ENCODE data around the gene ETS1.
A peak's percentile ranks its signal among the peaks of the same experiment; 100 is the strongest.

Gene ETS1

DNA sequence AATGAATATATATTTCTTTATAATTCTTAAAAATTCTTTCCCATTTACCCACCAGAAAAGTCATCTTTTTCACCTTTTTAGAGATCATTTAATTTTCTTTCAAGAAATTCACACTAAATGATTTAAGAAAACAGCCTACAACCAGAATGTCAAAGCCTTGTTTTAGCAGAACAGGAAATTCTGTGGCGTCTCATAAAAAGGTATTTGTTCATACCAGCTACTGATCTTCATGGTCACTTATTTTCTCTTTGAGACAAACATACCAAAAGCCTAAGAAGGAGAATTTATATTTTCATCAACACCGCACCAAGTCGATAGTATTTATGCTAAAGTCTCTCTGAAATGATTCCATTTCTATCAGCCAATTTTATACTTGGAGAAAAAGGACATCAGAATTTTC, 105.3 kb downstream of the ETS1 start:
- no peak for DNase-seq (ENCODE audit: low spot score)

DNA sequence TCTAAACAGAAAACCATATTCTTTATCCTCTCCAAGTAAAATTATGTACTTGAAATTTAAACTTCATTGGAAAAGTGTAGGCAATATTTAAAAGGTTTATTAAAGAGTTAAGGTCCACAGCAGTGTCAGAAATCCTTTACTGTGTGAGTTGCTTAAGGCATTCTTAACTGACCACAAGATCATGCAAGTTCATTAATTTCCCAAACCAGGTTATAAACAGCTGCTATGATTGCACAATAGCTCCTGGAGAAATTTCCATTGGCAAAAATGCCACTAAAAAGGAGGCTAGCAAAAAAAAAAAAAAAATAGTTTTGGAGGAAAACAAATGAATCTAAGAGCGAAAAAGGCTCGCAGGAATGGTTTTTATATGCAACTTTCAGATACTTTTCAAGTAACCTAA, 106.2 kb downstream of the ETS1 start:
- no peak for DNase-seq (ENCODE audit: low spot score)

GRCh38 chr11:128480665-128481064, 106.7 kb downstream of the ETS1 start:
- no peak for DNase-seq (ENCODE audit: low spot score)

GRCh38 chr11:128480066-128480465, 107.3 kb downstream of the ETS1 start:
- no peak for DNase-seq (ENCODE audit: low spot score)

GRCh38 chr11:128479144-128479543, 108.2 kb downstream of the ETS1 start:
- DNase-seq (ENCODE audit: low spot score): no peak

- no peak for DNase-seq (ENCODE audit: low spot score)
Measured at GRCh38 chr11:128478305-128478704, 109.1 kb downstream of the ETS1 start.

- no peak for DNase-seq (ENCODE audit: low spot score)
Measured at GRCh38 chr11:128477811-128478210, 109.5 kb downstream of the ETS1 start.

GRCh38 chr11:128477278-128477677, 110.1 kb downstream of the ETS1 start:
- no peak for DNase-seq (ENCODE audit: low spot score)

DNA sequence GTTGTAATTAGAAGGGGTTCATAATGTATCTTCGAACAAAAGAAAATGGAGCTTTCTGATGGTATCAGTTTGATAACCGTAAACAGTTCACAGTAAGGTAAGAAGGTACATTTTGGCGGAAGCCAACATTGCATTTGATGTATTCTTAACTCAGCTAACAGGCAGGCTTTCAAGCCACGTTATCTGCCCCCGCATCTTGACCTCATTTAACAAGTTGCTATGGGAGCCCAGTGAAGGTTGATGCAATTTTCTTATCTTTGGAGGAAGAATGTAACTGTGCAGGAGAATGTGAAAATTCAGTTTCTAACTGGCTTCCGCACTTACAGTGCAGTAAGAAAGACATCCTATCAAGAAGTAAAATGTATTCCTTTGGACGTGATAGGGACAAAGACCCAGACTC, 110.6 kb downstream of the ETS1 start:
- peak; percentile 88 for DNase-seq (ENCODE audit: low spot score)

DNA sequence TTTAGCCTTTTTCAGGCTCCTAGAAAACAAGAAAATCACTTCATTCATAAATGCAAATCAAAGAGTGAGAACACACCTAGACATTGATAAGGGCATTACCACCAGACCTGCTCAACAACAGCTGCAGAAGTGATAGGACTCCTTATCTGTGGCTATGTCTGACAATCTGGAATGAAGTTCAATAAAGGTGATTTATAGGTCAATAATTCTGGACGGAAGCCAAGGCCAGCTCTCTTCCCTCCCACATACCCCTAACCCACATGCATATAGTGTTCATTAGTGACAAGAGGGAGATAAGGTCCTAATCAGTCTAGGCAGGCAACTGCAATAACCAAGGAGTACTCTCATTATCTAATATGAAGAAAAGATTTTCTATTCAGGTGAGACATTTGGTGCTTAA, 111.3 kb downstream of the ETS1 start:
- DNase-seq (ENCODE audit: low spot score): no peak

DNA sequence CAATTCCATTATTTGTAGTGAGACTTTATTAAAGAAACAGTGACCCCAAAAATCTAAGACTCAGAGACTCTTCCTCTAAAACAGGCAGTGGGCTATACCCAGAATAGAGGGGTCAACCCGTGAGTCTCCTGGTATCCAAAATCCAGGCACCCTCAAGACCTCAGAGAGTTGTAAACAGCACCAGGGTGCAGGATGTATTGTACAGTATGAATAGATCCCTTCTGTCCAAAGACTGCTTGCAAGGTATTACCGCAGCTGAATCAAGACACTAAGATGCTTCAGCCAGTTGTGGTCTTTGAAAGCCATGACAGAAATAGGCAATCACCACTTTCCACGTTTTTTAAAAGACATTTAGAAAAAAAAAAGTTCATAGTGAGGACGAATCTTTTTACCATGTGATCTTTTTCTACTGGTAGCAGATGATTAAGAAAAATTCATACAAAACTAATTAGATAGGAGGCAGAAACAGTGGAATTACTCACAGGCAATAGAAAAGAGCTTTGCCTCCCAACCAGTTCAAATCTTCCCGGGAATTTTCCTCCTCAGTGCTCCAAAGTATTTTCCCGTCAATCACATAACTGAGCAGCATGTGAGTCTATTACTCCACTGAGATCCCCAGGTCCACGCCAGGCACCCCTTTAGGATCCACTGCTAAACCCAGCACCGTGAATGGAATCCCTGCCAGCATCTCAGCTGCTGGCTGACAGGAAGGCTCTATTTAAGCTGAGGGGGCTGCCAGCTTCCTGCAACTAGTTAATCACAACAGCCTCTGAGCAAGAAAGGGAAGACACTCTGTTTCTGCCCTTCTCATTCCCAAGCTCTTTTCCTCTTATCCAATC, 113.1 kb downstream of the ETS1 start:
- DNase-seq (ENCODE audit: low spot score): no peak

DNA sequence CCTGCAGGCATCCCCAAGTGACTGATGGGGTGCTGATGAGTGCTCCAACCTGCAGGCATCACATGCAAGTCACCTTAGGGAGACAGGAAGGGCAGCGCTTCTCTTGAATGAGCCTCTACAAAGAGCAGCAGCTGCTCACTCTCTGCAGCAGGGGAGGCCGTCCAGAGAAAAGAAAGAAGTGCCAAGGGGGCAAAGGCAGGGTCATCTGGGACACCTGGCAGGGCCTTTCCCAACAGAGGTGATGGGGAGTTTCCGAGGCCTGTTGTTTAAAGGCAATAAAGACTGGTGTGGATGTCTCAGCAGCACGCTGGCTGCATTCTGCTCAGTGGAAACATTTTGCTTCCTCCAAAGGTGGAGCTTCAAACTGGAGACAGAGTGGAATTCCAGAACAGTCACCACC, 113.7 kb downstream of the ETS1 start:
- DNase-seq (ENCODE audit: low spot score): peak; percentile 28

- peak; percentile 49 for DNase-seq (ENCODE audit: low spot score)
Measured at GRCh38 chr11:128472128-128473089, 114.9 kb downstream of the ETS1 start.

- DNase-seq (ENCODE audit: low spot score): peak; percentile 66
Measured at GRCh38 chr11:128471138-128471661, 116.2 kb downstream of the ETS1 start.

GRCh38 chr11:128470081-128470480, 117.3 kb downstream of the ETS1 start:
- peak; percentile 46 for DNase-seq (ENCODE audit: low spot score)

DNA sequence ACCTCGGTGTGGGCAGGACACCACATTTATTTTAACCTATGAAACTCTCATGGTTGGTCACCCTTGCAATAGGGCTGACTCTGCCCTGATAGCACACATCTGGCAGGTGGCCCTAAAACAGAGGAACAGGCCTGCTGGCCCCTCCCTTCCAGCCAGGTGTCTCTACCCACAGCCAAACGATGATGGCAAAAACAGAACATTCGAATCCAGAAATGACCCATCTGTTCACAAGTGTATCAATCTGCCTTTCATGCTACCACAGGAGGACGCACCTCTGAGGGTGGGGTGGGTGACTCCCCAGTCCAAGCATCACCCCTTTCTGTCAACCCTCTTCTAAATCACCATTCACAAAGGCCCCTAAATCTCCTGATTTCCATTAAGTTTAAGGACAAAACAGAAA, 118.1 kb downstream of the ETS1 start:
- no peak for DNase-seq (ENCODE audit: low spot score)

- no peak for DNase-seq (ENCODE audit: low spot score)
Measured at GRCh38 chr11:128468111-128468510, 119.2 kb downstream of the ETS1 start.

GRCh38 chr11:128467610-128468041, 119.7 kb downstream of the ETS1 start:
- no peak for DNase-seq (ENCODE audit: low spot score)

- no peak for DNase-seq (ENCODE audit: low spot score)
Measured at GRCh38 chr11:128467041-128467440, 120.3 kb downstream of the ETS1 start.

GRCh38 chr11:128465946-128466705, 121.2 kb downstream of the ETS1 start:
- no peak for DNase-seq (ENCODE audit: low spot score)

- DNase-seq (ENCODE audit: low spot score): no peak
Measured at GRCh38 chr11:128465531-128465930, 121.8 kb downstream of the ETS1 start.
